ENCODE measurements around the gene NT5C2.
"Not testable (repeated sequence)": the region's sequence is repeated elsewhere in the genome, so short reads cannot be mapped to it uniquely, and the experiment has no call there.

NT5C2 gene

GRCh38 chr10:103199488-103199887, 6.4 kb upstream of the NT5C2 start:
- no peak for DNase-seq

DNA sequence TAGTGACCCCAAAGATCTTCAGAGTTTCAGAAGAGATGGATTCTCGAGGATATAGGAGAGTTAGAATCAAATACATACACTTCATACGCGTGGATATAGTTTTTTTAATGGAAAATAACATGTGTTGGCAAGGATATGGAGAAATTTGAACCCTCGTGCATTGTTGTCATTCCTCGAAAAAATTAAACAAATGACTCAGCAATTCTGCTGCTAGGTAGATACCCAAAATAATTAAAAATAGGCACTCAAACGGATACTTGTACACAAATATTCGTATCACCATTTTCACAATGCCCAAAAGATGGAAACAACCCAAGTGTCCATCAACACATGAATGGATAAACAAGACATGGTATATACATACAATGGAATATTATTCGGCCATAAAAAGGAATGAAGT, 5.6 kb upstream of the NT5C2 start:
- DNase-seq: no peak

DNA sequence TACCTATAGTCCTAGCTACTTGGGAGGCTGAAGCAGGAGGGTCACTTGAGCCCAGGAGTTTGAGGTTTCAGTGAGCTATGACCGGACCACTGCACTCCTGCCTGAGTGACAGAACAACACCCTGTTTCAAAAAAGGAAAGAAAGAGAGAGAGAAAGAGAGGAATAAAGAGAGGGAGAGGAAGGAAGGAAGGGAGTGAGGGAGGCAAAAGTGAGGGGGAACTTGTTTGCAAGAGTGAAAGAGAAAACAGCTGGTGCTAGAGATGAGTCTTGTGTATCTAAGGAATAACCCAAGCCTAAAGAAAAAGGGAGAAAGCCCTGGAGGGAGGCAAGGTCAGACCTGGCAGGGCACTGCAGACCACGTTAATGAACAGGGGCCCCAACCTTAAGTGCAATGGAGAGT, 4.8 kb upstream of the NT5C2 start:
- no peak for DNase-seq

- no peak for DNase-seq
Observed at GRCh38 chr10:103197174-103197573, 4.1 kb upstream of the NT5C2 start.

DNA sequence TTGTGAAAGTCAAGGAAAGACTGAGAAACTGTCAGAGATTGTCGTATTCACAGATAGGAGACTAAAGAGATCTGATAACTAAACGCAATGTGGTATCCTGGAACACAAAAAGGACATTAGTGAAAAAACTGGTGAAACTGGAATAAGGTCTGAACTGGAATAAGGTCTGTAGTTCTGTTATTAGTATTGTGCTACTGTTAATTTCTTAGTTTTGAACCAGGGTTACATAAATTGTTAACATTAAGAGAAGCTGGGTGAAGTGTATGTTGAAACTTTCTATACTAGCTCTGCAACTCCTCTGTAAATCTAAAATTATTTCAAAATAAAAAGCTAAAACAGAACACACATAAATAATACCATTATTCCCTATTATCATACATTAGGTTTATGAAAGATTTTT, 3.4 kb upstream of the NT5C2 start:
- DNase-seq: no peak

GRCh38 chr10:103193820-103194529, 903 bp upstream of the NT5C2 start:
- DNase-seq: no peak

DNA sequence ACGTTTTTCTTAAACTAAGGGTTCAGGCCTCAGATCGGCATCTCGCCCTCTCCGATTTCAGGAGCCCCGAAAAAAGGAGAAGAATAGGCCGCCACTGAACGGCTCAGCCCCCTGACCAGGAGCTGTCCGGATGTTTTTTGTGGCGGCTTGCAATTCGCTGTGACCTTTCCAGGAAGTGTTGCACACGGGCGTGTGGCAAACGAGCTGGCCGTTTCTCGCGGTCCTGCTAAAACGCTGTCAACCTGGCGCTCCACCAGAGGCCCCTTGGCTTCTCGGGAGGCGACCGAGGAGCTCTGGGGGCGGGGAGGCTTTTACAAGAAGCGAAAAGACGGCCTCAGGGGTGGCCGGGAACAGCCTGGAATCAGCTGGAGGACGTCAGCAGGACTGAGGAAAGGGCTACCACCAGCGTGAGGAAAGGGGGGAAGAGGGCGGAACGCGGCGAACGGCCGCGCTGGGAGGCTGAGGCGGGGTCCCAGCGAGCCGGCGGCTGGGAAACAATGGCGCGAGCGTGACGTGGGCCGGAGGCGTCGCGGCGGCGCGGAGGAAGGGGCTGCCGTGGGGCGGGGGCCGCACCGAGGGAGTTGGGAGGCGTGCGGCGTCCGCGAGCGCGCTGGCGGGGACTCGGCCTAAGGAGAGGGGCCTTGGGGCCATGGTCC, 493 bp downstream of the NT5C2 start:
- DNase-seq: peak; percentile 33

- no peak for DNase-seq
Observed at GRCh38 chr10:103192089-103192450, 1.0 kb downstream of the NT5C2 start.

DNA sequence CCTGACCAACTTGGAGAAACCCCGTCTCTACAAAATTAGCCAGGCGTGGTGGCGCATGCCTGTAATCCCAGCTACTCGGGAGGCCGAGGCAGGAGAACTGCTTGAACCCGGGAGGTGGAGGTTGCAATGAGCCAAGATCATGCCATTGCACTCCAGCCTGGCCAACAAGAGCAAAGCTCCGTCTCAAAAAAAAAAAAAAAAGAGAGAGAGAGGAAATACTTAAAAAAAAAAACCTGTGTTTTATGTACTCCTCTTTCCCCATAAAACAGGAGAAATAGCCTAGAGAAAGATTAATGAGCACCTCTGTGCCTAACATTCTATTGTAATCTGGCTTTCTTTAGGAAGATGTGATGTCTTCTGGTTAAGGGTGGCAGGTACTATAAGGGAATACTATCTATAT, 1.9 kb downstream of the NT5C2 start:
- not testable (repeated sequence) for DNase-seq

DNA sequence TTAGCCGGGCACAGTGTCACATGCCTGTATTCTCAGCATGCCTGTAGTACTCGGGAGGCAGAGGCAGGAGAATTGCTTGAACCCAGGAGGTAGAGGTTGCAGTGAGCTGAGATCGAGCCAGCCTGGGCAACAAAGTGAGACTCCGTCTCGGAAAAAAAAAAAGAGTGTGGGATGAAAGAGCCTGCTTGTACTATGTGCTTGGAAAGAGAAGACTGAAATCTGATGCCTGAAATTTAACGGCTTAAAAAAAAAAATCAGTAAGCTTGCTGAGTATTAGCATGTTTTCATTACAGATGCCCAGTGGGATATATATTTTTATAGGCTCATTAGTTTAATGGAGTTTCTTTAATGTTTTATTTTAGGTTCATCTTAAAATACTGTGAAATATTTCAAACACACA, 4.2 kb downstream of the NT5C2 start:
- no peak for DNase-seq

DNA sequence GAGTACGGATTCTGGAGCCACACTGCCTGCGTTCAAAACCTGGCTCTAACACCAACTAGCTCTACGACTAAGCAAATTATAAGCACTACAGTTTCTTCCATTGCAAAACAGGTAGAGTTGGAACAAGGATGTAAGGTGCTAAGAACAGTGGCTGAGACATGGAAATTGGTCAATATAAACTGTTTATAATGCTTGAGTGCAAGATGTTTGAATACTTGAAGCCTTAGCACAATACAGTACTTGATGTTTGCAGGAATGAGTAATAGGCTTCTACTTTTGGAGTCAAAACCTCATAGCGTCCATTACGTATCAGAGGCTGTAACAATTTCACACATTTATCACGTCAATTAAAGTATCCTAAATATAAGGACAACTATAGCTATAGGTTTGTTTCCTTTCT, 6.9 kb downstream of the NT5C2 start:
- no peak for DNase-seq

DNA sequence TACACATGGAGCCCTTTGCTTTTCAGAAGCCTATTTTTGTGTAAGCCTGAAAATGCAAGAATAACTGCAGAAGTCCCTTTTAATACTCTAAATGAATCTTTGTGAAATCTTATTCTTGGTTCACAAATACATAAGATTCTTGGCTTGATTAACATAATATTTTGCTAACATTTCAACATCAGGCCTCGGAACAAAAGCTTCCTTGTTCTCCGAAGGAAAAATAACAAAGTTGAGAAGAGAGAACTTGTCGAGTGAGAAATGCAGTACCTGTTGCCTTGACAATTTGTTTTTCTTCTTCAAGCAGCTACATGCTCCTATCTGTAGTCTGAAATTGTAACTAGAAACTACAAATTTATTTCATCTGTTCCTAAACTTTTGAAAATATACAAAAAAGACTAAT, 8.5 kb downstream of the NT5C2 start:
- DNase-seq: no peak

- DNase-seq: not testable (repeated sequence)
Observed at GRCh38 chr10:103183991-103184451, 9.1 kb downstream of the NT5C2 start.

DNA sequence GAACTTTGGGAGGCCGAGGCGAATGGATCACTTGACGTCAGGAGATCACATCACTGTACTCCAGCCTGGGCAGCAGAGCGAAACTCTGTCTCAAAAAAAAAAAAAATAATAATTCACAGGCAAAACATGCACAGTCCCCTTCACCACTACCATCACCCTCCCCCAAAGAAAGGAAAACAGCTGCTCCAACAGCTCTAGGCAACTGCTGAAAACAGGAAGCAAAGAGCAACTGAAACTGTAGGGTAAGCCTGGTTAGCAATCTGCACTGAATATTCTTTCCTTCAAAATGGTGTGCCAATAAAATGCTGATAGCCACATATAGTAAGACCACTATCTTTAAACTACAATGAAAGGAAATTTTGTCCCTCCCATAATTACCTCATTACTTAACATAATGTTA, 11.8 kb downstream of the NT5C2 start:
- DNase-seq: no peak

GRCh38 chr10:103180491-103180890, 12.6 kb downstream of the NT5C2 start:
- DNase-seq: no peak

DNA sequence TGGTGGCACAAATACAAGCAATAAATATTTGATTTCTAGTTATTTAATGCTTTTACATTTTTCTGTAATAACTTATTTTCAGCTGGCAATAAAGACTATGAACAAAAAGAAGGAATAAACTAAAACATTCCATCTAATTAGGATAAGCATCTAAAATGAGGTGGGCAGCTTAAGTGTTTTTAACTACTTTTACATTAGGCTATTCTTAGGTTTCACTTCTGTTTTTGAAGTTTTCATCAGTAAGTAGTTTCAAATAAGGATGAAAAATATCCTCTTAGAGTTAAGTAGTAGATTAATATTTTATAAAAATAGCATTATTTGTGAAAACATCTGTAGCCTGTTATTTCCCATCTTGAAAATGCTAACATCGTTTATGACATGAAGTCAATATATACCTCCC, 15.9 kb downstream of the NT5C2 start:
- DNase-seq: no peak

GRCh38 chr10:103175580-103176285, 17.3 kb downstream of the NT5C2 start:
- DNase-seq: no peak

DNA sequence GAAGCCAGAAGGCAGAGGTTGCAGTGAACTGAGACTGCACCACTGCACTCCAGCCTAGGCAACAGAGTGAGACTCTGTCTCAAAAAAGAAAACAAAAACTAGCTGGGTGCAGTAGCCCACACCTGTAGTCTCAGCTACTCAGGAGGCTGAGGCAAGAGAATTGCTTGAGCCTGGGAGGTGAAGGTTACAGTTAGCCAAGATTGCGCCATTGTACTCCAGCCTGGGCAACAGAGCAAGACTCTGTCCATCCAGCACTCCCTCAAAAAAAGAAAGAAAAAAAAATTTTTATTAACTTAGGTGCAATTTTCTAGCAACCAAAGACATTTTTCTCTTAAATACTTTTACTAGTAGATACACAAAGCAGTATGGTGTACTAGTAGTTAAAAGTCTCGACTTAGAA, 18.7 kb downstream of the NT5C2 start:
- DNase-seq: not testable (repeated sequence)

- no peak for DNase-seq
Observed at GRCh38 chr10:103171278-103171677, 21.8 kb downstream of the NT5C2 start.

GRCh38 chr10:103168438-103168837, 24.6 kb downstream of the NT5C2 start:
- no peak for DNase-seq

DNA sequence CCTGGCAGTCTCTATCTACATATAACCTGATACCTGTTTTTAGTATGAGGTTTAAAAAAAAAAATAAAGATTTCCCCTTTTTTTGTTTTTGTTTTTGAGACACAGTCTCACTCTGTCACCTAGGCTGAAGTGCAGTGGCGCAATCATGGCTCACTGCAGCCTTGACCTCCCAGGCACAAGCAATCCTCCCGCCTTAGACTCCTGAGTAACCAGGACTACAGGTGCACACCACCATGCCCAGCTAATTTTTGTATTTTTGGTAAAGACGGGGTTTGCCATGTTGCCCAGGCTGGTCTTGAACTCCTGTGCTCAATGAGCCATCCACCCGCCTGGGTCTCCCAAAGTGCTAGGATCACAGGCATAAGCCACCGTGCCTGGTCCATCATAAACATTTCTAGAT, 25.5 kb downstream of the NT5C2 start:
- not testable (repeated sequence) for DNase-seq

DNA sequence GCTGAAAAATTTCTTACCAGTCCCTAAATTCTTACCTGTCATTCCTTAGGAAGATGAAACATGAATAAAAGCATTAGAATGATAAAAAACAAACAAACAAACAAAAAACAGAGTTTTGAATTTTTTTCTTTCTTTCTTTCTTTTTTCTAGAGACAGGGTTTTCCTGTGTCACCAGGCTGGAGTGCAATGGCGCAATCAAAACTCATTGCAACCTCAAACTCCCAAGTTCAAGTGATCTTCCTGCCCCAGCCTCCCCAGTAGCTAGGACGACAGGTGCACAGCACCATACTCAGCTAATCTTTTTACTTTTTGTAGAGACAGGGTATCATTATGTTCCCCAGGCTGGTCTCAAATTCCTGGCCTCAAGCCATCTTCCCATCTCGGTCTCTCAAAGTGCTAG, 26.5 kb downstream of the NT5C2 start:
- DNase-seq: no peak

- not testable (repeated sequence) for DNase-seq
Observed at GRCh38 chr10:103163766-103164403, 29.2 kb downstream of the NT5C2 start.

- DNase-seq: no peak
Observed at GRCh38 chr10:103157246-103157645, 35.8 kb downstream of the NT5C2 start.

All from T-helper 9 cell (primary cell).